DMS53 (cell line): ENCODE measurements around the gene BBS10.
"Not testable (repeated sequence)": the region's sequence is repeated elsewhere in the genome, so short reads cannot be mapped to it uniquely, and the experiment has no call there.

Source experiments
- DNase-seq: peaks from one replicate; lab custom pipeline; 2025; lab: John Stamatoyannopoulos, UW

The BBS10 gene

DNA sequence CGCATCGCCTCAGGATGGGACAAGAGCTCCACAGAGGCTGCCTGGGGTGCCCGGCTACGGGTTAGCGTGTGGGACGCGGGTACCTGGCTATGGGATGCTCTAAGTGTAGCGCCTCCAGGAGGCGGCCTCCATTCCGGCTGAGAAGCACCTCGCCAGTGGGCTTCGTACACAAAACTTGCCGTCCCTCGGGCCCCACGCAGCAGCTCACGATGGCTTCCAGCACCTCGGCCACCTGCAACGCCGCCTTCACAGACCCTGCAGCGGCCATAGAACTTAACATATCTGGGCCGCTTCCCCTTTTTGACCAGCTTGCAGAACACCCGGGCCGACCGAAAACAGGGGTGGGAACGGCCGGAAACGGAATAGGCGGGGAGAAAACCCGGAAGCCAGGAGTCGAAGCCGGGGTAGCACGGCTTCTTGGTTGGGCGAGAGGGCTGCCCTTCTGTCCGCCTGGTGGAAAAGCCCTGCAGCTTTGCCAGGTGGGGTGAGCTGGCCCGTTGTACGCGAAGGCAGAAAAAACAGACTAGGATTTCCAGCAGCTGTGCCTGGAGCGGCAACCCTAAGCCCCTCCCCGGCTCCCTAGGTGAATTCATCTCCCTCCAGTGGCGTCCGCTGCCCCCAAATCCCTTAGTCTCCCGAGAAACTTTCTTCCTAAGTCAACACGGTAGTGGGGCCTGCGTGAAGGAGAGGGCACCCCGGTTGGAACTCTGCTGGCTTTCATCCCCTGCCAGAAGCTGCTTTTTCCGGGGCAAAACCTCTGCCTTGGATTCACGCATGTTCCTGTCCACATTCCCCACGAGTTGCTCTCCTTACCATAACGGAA is at the start of gene BBS10:
Gene BBS10 (minus strand): TSS at position 337 of the 823 bp plus-strand sequence. CDS start 57 bp downstream, at position 280.
- peak; percentile 98 for DNase-seq

DNA sequence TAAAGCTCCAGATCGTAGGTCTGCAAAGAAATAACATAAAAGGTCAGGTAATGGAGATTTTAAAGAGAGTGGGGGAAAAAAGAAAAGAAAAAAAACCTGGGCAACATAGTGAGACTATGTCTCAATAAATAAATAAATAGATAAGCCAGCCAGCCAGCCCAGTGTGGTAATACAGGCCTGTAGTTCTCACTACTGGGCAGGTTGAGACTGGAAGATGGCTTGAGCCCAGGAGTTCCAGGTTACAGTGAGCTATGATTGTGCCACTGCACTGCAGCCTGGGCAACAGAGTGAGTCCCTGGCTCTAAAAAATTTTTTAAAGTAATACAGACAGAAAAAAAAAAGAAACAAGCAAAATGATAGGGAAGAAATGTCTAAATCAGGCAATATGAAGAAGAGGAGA is 43.2 kb upstream of the BBS10 start:
- DNase-seq: no peak

- DNase-seq: no peak
These were observed 39.4 kb upstream of the BBS10 start for GRCh38 chr12:76387614-76388013.

DNA sequence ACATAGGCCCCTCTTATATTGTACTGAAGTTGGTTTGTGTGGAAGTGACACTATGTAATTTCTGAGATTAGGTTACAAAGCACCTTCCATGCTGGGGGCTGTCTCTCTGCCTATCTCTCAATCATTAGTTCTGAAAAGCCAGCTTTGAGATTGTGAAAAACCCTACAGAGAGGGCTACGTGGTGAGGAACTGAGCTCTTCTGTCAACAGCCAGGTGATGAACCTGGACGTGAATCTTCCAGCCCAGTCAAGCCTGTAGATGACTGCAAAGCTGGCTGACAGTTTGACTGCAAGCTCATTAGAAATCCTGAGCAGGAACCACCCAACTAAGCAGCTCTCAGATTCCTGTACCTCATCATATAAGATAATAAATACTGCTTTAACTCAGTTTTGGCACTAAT is 36.3 kb upstream of the BBS10 start:
- DNase-seq: no peak

GRCh38 chr12:76383988-76384387 is 35.8 kb upstream of the BBS10 start:
- no peak for DNase-seq

DNA sequence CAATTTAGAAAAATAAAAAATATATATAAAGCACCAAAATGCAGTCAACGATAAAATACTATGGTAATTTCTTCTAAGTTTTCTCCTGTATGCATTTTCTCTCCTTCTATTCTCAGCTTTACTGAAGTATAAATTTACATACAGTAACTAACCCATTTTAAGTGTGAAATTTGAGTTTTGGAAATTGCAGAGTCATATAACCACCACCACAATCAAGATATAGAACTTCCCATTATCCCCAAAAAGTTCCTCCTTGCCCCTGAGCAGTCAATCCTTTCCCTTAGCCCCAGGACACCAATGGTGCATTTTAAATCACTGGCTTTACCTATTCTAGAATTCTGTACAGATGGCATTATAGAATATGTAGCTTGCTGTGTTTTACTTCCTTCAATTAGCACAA is 31.0 kb upstream of the BBS10 start:
- DNase-seq: no peak

DNA sequence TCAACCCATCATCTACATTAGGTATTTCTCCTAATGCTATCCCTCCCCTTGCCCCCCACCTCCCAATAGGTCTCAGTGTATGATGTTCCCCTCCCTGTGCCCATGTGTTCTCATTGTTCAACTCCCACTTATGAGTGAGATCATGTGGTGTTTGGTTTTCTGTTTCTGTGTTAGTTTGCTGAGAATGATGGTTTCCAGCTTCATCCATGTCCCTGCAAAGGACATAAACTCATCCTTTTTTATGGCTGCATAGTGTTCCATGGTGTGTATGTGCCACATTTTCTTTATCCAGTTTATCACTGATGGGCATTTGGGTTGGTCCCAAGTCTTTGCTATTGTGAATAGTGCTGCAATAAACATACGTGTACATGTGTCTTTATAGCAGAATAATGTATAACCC is 28.7 kb upstream of the BBS10 start:
- not testable (repeated sequence) for DNase-seq

GRCh38 chr12:76375939-76376338 is 27.7 kb upstream of the BBS10 start:
- DNase-seq: no peak

- DNase-seq: peak; percentile 22
These were observed 27.3 kb upstream of the BBS10 start for GRCh38 chr12:76375470-76375869.

DNA sequence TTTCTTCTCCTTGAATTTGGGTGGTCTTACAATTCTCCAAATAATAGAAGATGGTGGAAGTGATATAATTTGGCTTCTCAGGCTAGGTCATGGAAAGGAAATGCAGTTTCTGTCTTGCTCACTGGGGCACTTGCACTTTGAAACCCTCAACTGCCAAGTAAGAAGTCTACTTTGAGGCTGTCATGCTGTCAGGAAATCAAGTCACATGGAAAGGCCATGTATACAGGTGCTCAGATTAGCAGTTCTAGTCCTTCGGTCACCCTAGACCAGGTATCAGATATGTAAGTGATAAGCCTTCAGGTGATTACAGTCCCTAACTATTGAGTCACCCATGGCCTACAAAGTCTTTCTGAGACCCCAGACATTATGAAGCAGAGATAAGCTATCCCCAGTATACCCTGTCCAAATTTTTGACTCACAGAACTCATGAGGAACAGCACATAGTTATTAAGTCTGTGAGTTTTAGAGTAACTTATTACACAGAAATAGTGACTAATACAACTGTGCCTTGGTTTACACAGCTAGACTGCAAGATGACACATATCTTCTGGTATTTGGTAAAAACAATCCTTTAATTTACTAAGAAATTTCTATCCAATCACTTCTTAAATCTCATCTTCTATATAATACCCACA is 26.3 kb upstream of the BBS10 start:
- no peak for DNase-seq

- no peak for DNase-seq
These were observed 20.0 kb upstream of the BBS10 start for GRCh38 chr12:76368230-76368629.

DNA sequence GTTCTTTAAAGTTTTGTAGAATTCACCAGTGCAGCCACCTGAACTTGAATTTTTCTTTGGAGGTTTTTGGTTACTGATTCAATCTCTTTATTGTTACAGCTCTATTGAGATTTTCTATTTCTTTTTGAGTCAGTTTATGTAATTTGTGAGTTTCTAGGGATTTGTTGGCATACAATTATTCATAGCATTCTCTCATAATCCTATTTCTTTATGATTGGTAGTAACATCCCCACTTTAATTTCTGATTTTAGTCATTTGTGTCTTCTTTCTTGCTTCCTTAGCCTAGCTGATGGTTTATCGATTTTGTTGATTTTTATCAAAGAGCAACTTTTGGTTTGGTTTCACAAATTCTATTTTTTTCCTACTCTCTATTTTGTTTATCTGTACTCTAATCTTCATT is 17.9 kb upstream of the BBS10 start:
- no peak for DNase-seq

DNA sequence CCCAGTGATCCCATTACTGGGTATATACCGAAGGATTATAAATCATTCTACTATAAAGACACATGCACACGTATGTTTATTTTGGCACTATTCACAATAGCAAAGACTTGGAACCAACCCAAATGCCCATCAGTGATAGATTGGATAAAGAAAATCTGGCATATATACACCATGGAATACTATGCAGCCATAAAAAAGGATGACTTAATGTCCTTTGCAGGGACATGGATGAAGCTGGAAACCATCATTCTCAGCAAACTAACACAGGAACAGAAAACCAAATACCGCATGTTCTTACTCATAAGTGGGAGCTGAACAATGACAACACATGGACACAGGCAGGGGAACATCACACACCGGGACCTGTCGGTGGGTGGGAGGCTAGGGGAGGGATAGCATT is 15.9 kb upstream of the BBS10 start:
- DNase-seq: not testable (repeated sequence)

DNA sequence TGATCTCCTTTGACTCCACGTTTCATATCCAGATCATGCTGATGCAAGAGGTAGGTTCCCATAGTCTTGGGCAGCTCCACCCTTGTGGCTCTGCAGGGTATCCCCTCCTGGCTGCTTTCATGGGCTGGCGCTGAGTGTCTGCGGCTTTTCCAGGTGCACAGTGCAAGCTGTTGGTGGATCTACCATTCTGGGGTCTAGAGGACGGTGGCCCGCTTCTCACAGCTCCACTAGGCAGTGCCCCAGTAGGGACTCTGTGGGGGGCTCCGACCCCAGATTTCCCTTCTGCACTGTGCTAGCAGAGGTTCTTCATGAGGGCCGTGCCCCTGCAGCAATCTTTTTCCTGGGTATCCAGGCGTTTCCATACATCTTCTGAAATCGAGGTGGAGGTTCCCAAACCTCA is 12.1 kb upstream of the BBS10 start:
- DNase-seq: no peak

GRCh38 chr12:76356071-76356470 is 7.9 kb upstream of the BBS10 start:
- DNase-seq: no peak

DNA sequence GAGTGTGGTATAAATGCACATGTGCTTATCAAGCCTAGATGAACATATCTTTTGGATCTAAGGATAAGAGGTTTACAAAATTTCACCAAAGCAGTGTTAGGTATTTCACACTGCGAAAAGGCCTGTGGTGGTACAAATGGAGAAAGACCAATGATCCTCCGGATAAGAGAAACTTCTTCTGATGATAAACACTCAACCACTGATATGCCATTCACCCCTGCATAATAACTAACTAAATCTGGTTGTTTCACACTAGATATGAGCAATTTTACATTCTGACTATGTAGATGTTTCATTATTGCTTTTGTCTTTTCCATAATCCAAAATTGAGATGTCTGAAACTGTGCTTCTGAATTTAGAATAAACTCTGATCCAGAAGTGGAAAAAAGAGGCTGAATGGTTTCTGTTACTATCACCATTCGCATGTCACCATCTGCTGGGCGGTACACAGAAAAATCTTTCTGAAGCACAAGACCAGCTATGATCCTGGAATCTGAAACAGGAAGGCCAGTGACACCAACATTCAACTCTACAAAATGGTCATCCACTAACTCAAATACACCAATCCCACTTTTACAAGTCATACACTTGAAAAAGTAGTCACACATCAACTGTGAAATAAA is 1.3 kb downstream of the BBS10 start:
- peak; percentile 64 for DNase-seq

GRCh38 chr12:76346236-76346635 is 2.0 kb downstream of the BBS10 start:
- no peak for DNase-seq

DNA sequence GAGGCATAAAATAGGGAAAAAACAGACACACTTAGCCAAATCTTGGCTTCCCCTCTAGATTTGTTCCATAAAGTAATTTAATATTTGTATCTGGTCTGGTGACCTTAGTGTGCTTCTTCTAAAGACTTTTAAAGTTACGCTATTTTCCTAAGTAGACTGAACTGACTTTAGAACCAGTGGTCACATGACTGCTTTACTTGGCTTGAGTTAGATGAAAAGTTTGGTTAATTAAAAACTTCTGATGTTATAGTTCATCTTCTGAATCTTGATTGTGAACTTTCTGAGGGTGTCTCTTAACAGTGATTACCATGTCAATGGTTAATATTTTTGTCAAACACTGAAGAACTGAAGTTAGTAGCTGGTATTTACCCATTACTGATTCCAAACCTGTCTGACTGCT is 2.6 kb downstream of the BBS10 start:
- no peak for DNase-seq

DNA sequence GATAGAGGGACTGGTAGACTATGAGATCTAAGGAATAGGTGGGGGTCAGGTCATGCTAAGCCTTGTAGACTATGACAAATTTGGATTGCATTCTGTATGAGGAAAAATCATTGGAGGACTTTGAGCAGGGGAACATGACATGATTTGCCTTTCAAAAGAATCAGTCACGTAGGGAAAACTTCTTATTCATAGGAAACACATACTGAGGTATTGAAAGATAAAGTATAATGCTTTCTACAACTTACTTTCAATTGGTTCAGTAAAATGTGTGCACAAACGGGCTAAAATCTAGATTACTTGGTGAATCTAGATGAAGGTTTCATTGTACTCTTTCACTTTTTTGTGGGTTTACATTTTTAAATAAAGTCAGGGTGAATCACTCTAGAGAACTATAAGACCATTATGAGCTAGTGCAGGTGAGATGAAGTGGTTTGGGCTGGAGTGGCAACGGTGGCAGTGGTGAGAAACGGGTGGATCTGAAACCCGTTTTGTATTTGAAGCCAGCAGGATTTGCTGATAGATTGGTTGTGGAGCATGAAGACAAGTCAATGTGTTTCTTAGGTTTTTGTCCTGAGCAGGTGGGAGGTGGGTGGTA is 6.7 kb downstream of the BBS10 start:
- DNase-seq: no peak

DNA sequence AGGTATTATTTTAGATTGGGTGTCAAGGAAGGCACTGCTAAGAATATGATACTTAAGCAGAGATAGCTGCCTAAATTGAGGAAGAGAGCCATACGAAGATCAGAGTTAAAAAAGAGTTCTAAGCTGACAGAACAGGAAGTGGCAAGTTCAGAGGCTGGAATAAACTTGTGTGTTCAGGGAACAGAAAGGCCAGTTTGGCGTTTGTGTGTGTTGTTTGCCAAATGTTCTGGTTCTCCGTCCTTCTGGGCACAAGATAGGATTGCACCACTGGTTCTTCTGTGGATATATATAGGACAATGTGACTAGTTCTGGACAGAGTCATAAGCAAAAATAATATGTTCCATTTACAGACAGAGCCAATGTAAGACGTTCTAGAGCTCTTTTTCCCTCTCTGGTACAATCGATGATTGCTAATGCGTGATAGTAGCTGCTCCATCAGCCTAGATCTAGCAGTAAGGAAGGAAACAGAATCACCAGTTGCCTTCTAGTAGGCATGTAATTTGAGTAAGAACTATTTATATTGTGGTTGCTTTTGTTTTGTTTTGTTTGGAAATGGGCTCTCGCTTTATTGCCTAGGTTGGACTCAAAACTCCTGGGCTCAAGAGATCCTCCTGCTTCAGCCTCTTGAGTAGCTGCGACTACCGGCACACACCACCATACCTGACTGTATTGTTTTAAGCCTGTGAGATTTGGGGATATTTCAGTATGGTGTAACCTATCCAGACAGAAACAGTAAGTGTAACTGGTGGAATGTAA is 7.4 kb downstream of the BBS10 start:
- DNase-seq: no peak

DNA sequence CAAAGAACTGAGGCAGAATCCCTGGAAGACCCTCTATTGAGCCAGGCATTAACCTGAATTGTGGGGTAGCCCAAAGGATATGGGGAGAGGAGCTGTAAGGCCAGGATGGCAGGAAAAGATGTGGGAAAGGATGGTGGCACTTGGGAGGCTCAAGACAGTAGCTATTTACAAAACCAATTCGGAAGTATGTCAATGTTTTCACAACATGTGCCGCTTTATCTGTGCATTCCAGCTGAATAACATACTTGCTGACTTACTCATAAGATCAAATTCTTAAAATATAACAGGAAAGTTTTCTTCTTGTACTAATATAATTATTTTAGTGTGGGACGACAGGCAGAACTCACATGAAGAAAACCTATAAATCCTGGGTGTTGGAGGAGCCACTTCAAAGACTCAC is 10.6 kb downstream of the BBS10 start:
- DNase-seq: no peak

DNA sequence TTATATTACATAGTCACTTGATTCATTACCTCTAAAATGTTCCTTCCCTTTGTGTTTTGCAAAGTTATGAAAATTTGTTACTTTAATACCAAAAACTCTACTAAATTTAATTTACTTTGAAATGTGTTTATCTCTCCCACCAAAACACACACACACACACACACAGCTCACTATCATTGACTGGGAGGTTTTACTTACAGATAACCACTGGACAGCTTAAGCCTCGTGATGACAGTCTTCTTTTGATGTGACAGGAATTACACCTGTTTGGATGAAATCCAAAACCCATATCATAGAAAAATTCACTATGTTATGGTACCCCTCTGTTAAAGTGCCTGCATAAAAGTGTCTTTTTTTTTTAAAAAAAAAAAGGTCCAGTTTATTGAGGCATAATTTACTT is 15.6 kb downstream of the BBS10 start:
- no peak for DNase-seq
